Common myeloid progenitor, CD34-positive (primary cell): ENCODE data around the gene SPINK7.

Experiments
- CTCF ChIA-PET: fragments of 350-600 bp; sonication (Branson Sonifier 250); formaldehyde crosslinking; loops from one replicate; lab custom pipeline; 2021; ENCODE audit warnings: antibody characterized with exemption; lab: Charles Lee
- POLR2A ChIA-PET: fragments of 350-600 bp; sonication (Branson Sonifier 250); formaldehyde crosslinking; loops from one replicate; lab custom pipeline; 2021; ENCODE audit warnings: antibody characterized with exemption; lab: Charles Lee
- DNase-seq, 3 donors: peaks; one replicate each; pipeline versions ENCODE4 v3.0.0 to v3.0.0-alpha.2; 2013
- H3K27ac ChIP-seq, 2 experiments: 1 replicate in 1 of 2; 2 replicates in 1 of 2; pipeline ENCODE4 v1.7.0; 2013; ENCODE audit warnings: inconsistent platforms in 2 of 2, low read length in 2 of 2, mild to moderate bottlenecking in 2 of 2, low read depth in 1 of 2, moderate library complexity in 1 of 2; ENCODE audit not compliant: severe bottlenecking in 2 of 2, insufficient read depth in 1 of 2, poor library complexity in 1 of 2
- H3K27me3 ChIP-seq, 5 experiments: replicated peaks in 2 of 5; 1 replicate in 3 of 5; 2 replicates in 2 of 5; pipeline versions ENCODE4 v1.6.1 to v1.7.0; 2013; ENCODE audit warnings: low read length in 4 of 5, mild to moderate bottlenecking in 2 of 5, moderate library complexity in 2 of 5, inconsistent platforms in 1 of 5; ENCODE audit not compliant: insufficient read depth in 5 of 5, control insufficient read depth in 4 of 5
- H3K36me3 ChIP-seq, 4 experiments: 1 replicate in 2 of 4; 2 replicates in 2 of 4; pipeline versions ENCODE4 v1.6.1 to v1.7.0; 2013; ENCODE audit warnings: low read length in 3 of 4, control low read depth in 1 of 4, mild to moderate bottlenecking in 1 of 4; ENCODE audit not compliant: control insufficient read depth in 4 of 4, insufficient read depth in 4 of 4
- H3K4me1 ChIP-seq, 4 experiments: 1 replicate in 3 of 4; 2 replicates in 1 of 4; pipeline versions ENCODE4 v1.6.1 to v1.7.1; 2013; ENCODE audit warnings: low read length in 3 of 4, mild to moderate bottlenecking in 3 of 4, control low read depth in 1 of 4, inconsistent platforms in 1 of 4, moderate library complexity in 1 of 4; ENCODE audit not compliant: control insufficient read depth in 4 of 4, insufficient read depth in 4 of 4; ENCODE audit errors: control extremely low read depth in 1 of 4
- H3K4me3 ChIP-seq, 7 experiments: 1 replicate in 4 of 7; 2 replicates in 3 of 7; pipeline versions ENCODE4 v1.5.1 to v1.7.0; 2013; ENCODE audit warnings: mild to moderate bottlenecking in 7 of 7, low read length in 6 of 7, moderate library complexity in 6 of 7, inconsistent platforms in 2 of 7, low read depth in 2 of 7, control low read depth in 1 of 7; ENCODE audit not compliant: insufficient read depth in 4 of 7, control insufficient read depth in 1 of 7; ENCODE audit errors: extremely low read depth in 1 of 7
- H3K9me3 ChIP-seq, 5 experiments: 1 replicate in 4 of 5; 2 replicates in 1 of 5; pipeline versions ENCODE4 v1.6.1 to v1.7.1; 2013; ENCODE audit warnings: low read length in 4 of 5, mild to moderate bottlenecking in 2 of 5, inconsistent platforms in 1 of 5, low read depth in 1 of 5, moderate library complexity in 1 of 5; ENCODE audit not compliant: control insufficient read depth in 4 of 5, insufficient read depth in 2 of 5; ENCODE audit errors: control extremely low read depth in 1 of 5
- WGBS: methylation state at CpG from one replicate; pipeline ENCODE4 v1.1.5; 2013; ENCODE audit not compliant: insufficient coverage; 5-methylcytosine and 5-hydroxymethylcytosine counted together

The SPINK7 gene

GRCh38 chr5:148297731-148298130 is 14.5 kb upstream of the SPINK7 start:
- DNase-seq = no peak
- 93% methylated on average over 4 of the region's 4 CpGs for WGBS
- no peaks in the 10 kb centered on the region for H3K4me1 ChIP-seq
- H3K27ac ChIP-seq = no peak overlapping the region
- POLR2A ChIA-PET = interaction anchor here (0.6 kb wide), 2 partner anchors 28 to 746 kb away, joined by 3 to 8 read pairs; no protein-coding TSS in a partner anchor
- no peaks in the 10 kb centered on the region for H3K36me3 ChIP-seq
- H3K4me3 ChIP-seq = no peak overlapping the region
- H3K27me3 ChIP-seq = peaks cover 0 to 2% (median 0%) of the 10 kb centered on the region in 5 experiments
- peaks cover 0 to 5% (median 0%) of the 10 kb centered on the region in 5 experiments for H3K9me3 ChIP-seq
- CTCF ChIA-PET = no interaction called here

GRCh38 chr5:148306446-148306845 is 5.8 kb upstream of the SPINK7 start:
- POLR2A ChIA-PET = no interaction called here
- DNase-seq = no peak
- Histone ChIP-seq H3K4me1 (no peaks in the 10 kb centered on the region), H3K36me3 (no peaks in the 10 kb centered on the region), H3K27ac (no peak overlapping the region), H3K4me3 (no peak overlapping the region), H3K27me3 (no peaks in the 10 kb centered on the region), H3K9me3 (peaks cover 0 to 8% (median 0%) of the 10 kb centered on the region in 5 experiments)
- WGBS = no CpG with 5 or more reads among the region's 1 CpG
- CTCF ChIA-PET = interaction anchor here (1.3 kb wide), 1 partner anchor 424 kb away, joined by 3 read pairs; no protein-coding TSS in a partner anchor

- ChIA-PET CTCF (no interaction called here), POLR2A (no interaction called here)
- H3K9me3 ChIP-seq = peaks cover 0 to 8% (median 0%) of the 10 kb centered on the region in 5 experiments
- WGBS = 95% methylated on average over 3 of the region's 3 CpGs
- H3K4me1 ChIP-seq = no peaks in the 10 kb centered on the region
- no peak overlapping the region for H3K4me3 ChIP-seq
- no peak for DNase-seq
- no peaks in the 10 kb centered on the region for H3K27me3 ChIP-seq
- no peak overlapping the region for H3K27ac ChIP-seq
- no peaks in the 10 kb centered on the region for H3K36me3 ChIP-seq
These were observed 3.2 kb upstream of the SPINK7 start for GRCh38 chr5:148309019-148309418.

DNA sequence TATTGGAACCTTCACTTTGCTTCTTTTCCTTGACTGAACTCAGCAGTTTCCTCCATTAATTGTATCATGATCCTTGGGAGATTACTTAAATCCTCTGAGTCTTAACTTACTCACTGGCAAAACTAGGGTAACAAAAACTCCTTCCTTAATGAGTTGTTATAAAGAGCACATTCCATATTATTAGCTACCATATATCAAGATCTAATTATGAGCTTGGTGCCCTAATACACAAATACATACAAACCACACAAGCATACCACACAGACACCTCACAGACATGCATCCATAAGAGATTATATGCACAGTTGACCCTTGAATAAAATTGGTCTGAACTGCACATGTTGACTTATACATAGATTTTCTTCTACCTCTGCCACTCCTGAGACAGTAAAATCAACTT is 2.5 kb upstream of the SPINK7 start:
- no peak for DNase-seq
- Histone ChIP-seq H3K36me3 (no peaks in the 10 kb centered on the region), H3K4me3 (no peak overlapping the region), H3K27me3 (no peaks in the 10 kb centered on the region), H3K27ac (no peak overlapping the region), H3K4me1 (no peaks in the 10 kb centered on the region), H3K9me3 (peaks cover 0 to 8% (median 0%) of the 10 kb centered on the region in 5 experiments)
- ChIA-PET CTCF (no interaction called here), POLR2A (no interaction called here)

- POLR2A ChIA-PET = no interaction called here
- CTCF ChIA-PET = no interaction called here
- H3K27ac ChIP-seq = no peak overlapping the region
- H3K9me3 ChIP-seq = peaks cover 0 to 8% (median 0%) of the 10 kb centered on the region in 5 experiments
- WGBS = 100% methylated on average over 1 of the region's 3 CpGs
- H3K36me3 ChIP-seq = no peaks in the 10 kb centered on the region
- H3K4me3 ChIP-seq = no peak overlapping the region
- no peaks in the 10 kb centered on the region for H3K27me3 ChIP-seq
- no peak for DNase-seq
- H3K4me1 ChIP-seq = no peaks in the 10 kb centered on the region
These were observed 739 bp upstream of the SPINK7 start for GRCh38 chr5:148311484-148311883.

GRCh38 chr5:148314187-148314586 is 2.0 kb downstream of the SPINK7 start:
- Histone ChIP-seq H3K9me3 (peaks cover 0 to 1% (median 0%) of the 10 kb centered on the region in 5 experiments), H3K4me1 (no peaks in the 10 kb centered on the region), H3K36me3 (no peaks in the 10 kb centered on the region), H3K4me3 (no peak overlapping the region), H3K27me3 (no peaks in the 10 kb centered on the region), H3K27ac (no peak overlapping the region)
- POLR2A ChIA-PET = interaction anchor here (0.8 kb wide), 1 partner anchor 21 kb away, joined by 3 read pairs; no protein-coding TSS in a partner anchor
- peak in 1 of 3 donors; percentile 2 for DNase-seq
- WGBS = 100% methylated on average over 1 of the region's 2 CpGs
- CTCF ChIA-PET = interaction anchor here (1.0 to 1.9 kb wide), 3 partner anchors 11 to 61 kb away, joined by 3 to 7 read pairs (median 3); no protein-coding TSS in a partner anchor

- H3K4me3 ChIP-seq = no peak overlapping the region
- CTCF ChIA-PET = interaction anchor here (1.0 to 1.9 kb wide), 2 partner anchors 24 to 60 kb away, joined by 3 to 7 read pairs; no protein-coding TSS in a partner anchor
- H3K9me3 ChIP-seq = peaks cover 0 to 1% (median 0%) of the 10 kb centered on the region in 5 experiments
- no peak overlapping the region for H3K27ac ChIP-seq
- WGBS = 93% methylated on average over 2 of the region's 4 CpGs
- H3K27me3 ChIP-seq = no peaks in the 10 kb centered on the region
- POLR2A ChIA-PET = interaction anchor here (0.8 kb wide), 1 partner anchor 20 kb away, joined by 3 read pairs; no protein-coding TSS in a partner anchor
- DNase-seq = no peak
- no peaks in the 10 kb centered on the region for H3K4me1 ChIP-seq
- H3K36me3 ChIP-seq = no peaks in the 10 kb centered on the region
These were observed 2.5 kb downstream of the SPINK7 start for GRCh38 chr5:148314731-148315130.
